H1 (cell line): ENCODE measurements around the gene SHROOM3. TPM values are rescaled to one million over a fixed set of nuclear protein-coding genes. Genes with fewer than 3 reads are reported as not detected.

Experiments used
- ASH2L ChIP-seq: fragments of 200-600, 300-600 bp; sonication (generic); IDR thresholded peaks from one replicate; pipeline ENCODE4 v1.7.1; 2017; ENCODE audit warnings: low read length
- CHD7 ChIP-seq: fragments of 300-600 bp; sonication (generic); IDR thresholded peaks from 2 replicates; pipeline ENCODE4 v1.7.1; 2012; ENCODE audit warnings: low read length, moderate library complexity, mild to moderate bottlenecking, inconsistent platforms; ENCODE audit not compliant: insufficient replicate concordance
- POLR2A ChIP-seq, 2 experiments: IDR thresholded peaks; 1 replicate in 1 of 2; 2 replicates in 1 of 2; pipeline ENCODE4 v1.6.1; 2011; ENCODE audit warnings: low read depth in 2 of 2, low read length in 2 of 2, mild to moderate bottlenecking in 2 of 2; ENCODE audit errors: control extremely low read depth in 1 of 2
- POLR2AphosphoS5 ChIP-seq: IDR thresholded peaks from 2 replicates; pipeline ENCODE4 v1.6.1; 2011; ENCODE audit warnings: low read depth, low read length
- RFX5 ChIP-seq: IDR thresholded peaks from 2 replicates; pipeline ENCODE4 v1.6.1; 2011; ENCODE audit warnings: low read depth, low read length, improper control_type of control experiment, borderline replicate concordance
- RNF2 ChIP-seq: fragments of 200-900, 300-1000 bp; sonication (generic); IDR thresholded peaks from 2 replicates; pipeline ENCODE4 v1.7.1; 2016; ENCODE audit warnings: borderline replicate concordance, low read depth, mild to moderate bottlenecking, antibody characterized with exemption, low read length; ENCODE audit not compliant: poor library complexity, severe bottlenecking; ENCODE audit errors: missing control alignments
- SP2 ChIP-seq: IDR thresholded peaks from 2 replicates; pipeline ENCODE4 v1.6.1; 2012; ENCODE audit warnings: mild to moderate bottlenecking, low read length, inconsistent platforms
- TBP ChIP-seq: IDR thresholded peaks from 2 replicates; pipeline ENCODE4 v1.6.1; 2011; ENCODE audit warnings: low read depth, low read length, improper control_type of control experiment
- TCF12 ChIP-seq: IDR thresholded peaks from 2 replicates; pipeline ENCODE4 v1.6.1; 2011; ENCODE audit warnings: low read depth, mild to moderate bottlenecking, low read length
- TEAD4 ChIP-seq: IDR thresholded peaks from 2 replicates; pipeline ENCODE4 v1.6.1; 2012; ENCODE audit warnings: low read depth, low read length, inconsistent platforms, mixed read lengths
- polyA plus RNA-seq, 7 experiments: library from polyadenylated mRNA; depleted of rRNA in 3 of 7; stranded (reverse) in 5 of 7; unstranded in 2 of 7; fragments of >200 nt in 5 of 7; fragments of 200-250 nt in 2 of 7; gene quantifications; 1 replicate in 5 of 7; 2 replicates in 1 of 7; 4 replicates in 1 of 7; pipeline versions ENCODE4 v1.2.1 to v1.2.3, GENCODE V29; 2011 to 2013; ENCODE audit warnings: missing spikeins in 2 of 7, mixed read lengths in 2 of 7
- total RNA-seq: library from RNA; stranded (reverse); fragmentation: NEBNext Ultra II Directional; extraction: Animal tissue kit (Norgen Biotek cat#: 25700); gene quantifications from 2 replicates; pipeline ENCODE4 v1.2.1, GENCODE V29; 2021

SHROOM3 gene
- total and polyA plus RNA-seq, 2 of the 8 experiments (the other 6 are each of a cell fraction or from before 2014, with no cell fraction given), result 15.8 to 34.0 TPM

GRCh38 chr4:76589872-76590797 lies 155.1 kb downstream of the SHROOM3 start (continued):
- TF ChIP-seq POLR2A (IDR thresholded peaks at IDR 0.05; ENCODE audit: control extremely low read depth in 1 of 2, low read depth in 2 of 2, low read length in 2 of 2) (peak; percentile 69 to 75; a peak in 2 of 3 replicates), TBP (peak; percentile 42; the same call in 1 of the 2 replicates), SP2 (no peak), CHD7 (no peak), RNF2 (no peak), TEAD4 (peak; percentile 100), RFX5 (0 out of 2 replicates have a peak, but pooled peaks have one; percentile 23), ASH2L (peak; percentile 95), TCF12 (peak; percentile 81; the same call in 1 of the 2 replicates), POLR2AphosphoS5 (peak; percentile 85)
